ENCODE data around the gene PIP5K1B.

The PIP5K1B gene

GRCh38 chr9:68739621-68740174 is 34.7 kb downstream of the PIP5K1B start:
- DNase-seq (ENCODE audit: low spot score), result no peak

GRCh38 chr9:68740561-68740960 is 35.5 kb downstream of the PIP5K1B start:
- no peak for DNase-seq (ENCODE audit: low spot score)

GRCh38 chr9:68741234-68741633 is 36.2 kb downstream of the PIP5K1B start:
- DNase-seq (ENCODE audit: low spot score), result no peak

- DNase-seq (ENCODE audit: low spot score), result no peak
Observed at GRCh38 chr9:68741704-68742332, 36.8 kb downstream of the PIP5K1B start.

- no peak for DNase-seq (ENCODE audit: low spot score)
Observed at GRCh38 chr9:68742333-68742730, 37.3 kb downstream of the PIP5K1B start.

- no peak for DNase-seq (ENCODE audit: low spot score)
Observed at GRCh38 chr9:68744426-68744825, 39.4 kb downstream of the PIP5K1B start.

- no peak for DNase-seq (ENCODE audit: low spot score)
Observed at GRCh38 chr9:68746525-68746924, 41.5 kb downstream of the PIP5K1B start.

GRCh38 chr9:68747043-68747533 is 42.0 kb downstream of the PIP5K1B start:
- no peak for DNase-seq (ENCODE audit: low spot score)

GRCh38 chr9:68749135-68749534 is 44.1 kb downstream of the PIP5K1B start:
- DNase-seq (ENCODE audit: low spot score), result no peak

GRCh38 chr9:68749579-68750159 is 44.6 kb downstream of the PIP5K1B start:
- DNase-seq (ENCODE audit: low spot score), result no peak

GRCh38 chr9:68750255-68750654 is 45.2 kb downstream of the PIP5K1B start:
- DNase-seq (ENCODE audit: low spot score), result no peak

- DNase-seq (ENCODE audit: low spot score), result no peak
Observed at GRCh38 chr9:68750786-68751185, 45.7 kb downstream of the PIP5K1B start.

- DNase-seq (ENCODE audit: low spot score), result no peak
Observed at GRCh38 chr9:68751556-68751955, 46.5 kb downstream of the PIP5K1B start.

GRCh38 chr9:68755051-68755450 is 50.0 kb downstream of the PIP5K1B start:
- DNase-seq (ENCODE audit: low spot score), result no peak

- DNase-seq (ENCODE audit: low spot score), result no peak
Observed at GRCh38 chr9:68755752-68756151, 50.7 kb downstream of the PIP5K1B start.

GRCh38 chr9:68759981-68760673 is 55.1 kb downstream of the PIP5K1B start:
- DNase-seq (ENCODE audit: low spot score), result no peak

- DNase-seq (ENCODE audit: low spot score), result no peak
Observed at GRCh38 chr9:68760674-68761333, 55.8 kb downstream of the PIP5K1B start.

- DNase-seq (ENCODE audit: low spot score), result no peak
Observed at GRCh38 chr9:68762570-68762969, 57.5 kb downstream of the PIP5K1B start.

- no peak for DNase-seq (ENCODE audit: low spot score)
Observed at GRCh38 chr9:68763104-68763503, 58.1 kb downstream of the PIP5K1B start.

GRCh38 chr9:68768619-68769018 is 63.6 kb downstream of the PIP5K1B start:
- no peak for DNase-seq (ENCODE audit: low spot score)

GRCh38 chr9:68769852-68770251 is 64.8 kb downstream of the PIP5K1B start:
- DNase-seq (ENCODE audit: low spot score), result no peak

GRCh38 chr9:68771376-68771775 is 66.3 kb downstream of the PIP5K1B start:
- no peak for DNase-seq (ENCODE audit: low spot score)

All from iPS-NIHi11 (cell line).